GM12874 (cell line): ENCODE results near the gene ANXA9.

Source experiments
- CTCF ChIP-seq: IDR thresholded peaks from 2 replicates; pipeline ENCODE4 v1.5.1; 2011; ENCODE audit warnings: low read depth, mild to moderate bottlenecking, control low read depth, low read length, moderate library complexity; ENCODE audit not compliant: insufficient read depth

Gene ANXA9

DNA sequence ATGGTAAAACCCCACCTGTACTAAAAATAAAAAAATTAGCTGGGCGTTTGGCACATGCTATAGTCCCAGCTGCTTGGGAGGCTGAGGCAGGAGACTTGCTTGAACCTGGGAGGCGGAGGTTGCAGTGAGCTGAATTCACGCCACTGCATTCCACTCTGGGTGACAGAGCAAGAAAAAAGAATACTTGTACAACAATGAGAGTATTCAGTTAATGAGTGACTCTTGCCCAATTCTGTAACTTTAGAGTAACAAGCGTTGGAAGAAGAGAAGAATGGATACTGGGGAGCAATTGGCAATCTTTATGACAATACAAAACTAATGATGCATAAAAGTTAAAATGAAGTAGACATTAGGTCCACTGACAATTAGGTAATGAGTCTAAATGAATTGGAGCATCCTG, 10.5 kb downstream of the ANXA9 start:
- no peak for TF ChIP-seq CTCF

- no peak for TF ChIP-seq CTCF
Measured at GRCh38 chr1:150994248-150994647, 12.2 kb downstream of the ANXA9 start.

- TF ChIP-seq CTCF = no peak
Measured at GRCh38 chr1:150995460-150995859, 13.4 kb downstream of the ANXA9 start.

DNA sequence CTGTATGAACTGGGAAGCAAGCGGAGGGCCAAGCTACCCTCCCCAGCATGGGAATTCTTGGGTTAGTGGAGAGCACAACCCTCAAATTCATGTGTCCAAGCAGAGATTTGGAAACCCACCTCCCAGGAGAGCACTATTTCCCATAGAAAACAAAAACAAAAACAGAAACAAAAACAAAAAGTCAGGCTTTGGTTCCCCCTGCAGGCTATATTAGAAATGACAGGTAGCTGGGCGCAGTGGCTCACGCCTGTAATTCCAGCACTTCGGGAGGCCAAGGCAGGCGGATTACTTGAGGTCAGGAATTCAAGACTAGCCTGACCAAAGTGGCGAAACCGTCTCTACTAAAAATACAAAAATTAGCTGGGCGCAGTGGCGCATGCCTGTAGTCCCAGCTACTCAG, 13.8 kb downstream of the ANXA9 start:
- TF ChIP-seq CTCF = peak; percentile 59

GRCh38 chr1:150997126-150997872, 15.2 kb downstream of the ANXA9 start:
- no peak for TF ChIP-seq CTCF

- TF ChIP-seq CTCF = no peak
Measured at GRCh38 chr1:150997949-150998348, 15.9 kb downstream of the ANXA9 start.

DNA sequence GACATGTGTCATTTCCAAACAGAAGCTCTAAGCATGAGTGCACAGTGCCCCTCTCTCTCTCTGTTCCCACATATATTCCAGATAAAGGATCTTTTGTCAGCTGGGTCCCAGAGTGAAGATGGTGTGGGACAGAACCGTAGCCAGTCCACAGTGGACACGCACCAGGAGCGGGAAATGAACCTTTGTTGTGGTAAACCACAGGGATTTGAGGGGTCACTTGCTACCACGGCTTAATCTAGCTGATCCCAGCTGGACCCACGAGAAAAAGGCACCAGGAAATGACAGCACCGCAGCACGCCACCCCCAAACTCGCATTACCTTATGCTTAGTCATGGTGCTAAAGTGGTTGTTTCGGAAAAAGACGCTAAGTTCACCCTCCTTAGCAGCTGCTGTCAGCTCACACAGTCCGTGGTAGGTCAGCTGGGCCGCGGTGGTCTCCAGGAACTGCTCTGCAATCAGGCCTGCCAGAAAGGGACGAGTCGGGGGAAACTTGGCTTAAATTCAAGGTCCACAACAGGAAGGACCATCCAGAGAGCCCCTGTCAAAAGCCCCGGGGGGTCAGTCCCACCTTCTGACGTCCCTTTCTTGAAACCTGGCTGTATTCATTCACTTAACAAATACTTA, 17.1 kb downstream of the ANXA9 start:
- TF ChIP-seq CTCF = no peak
